GM19193 (cell line): ENCODE data around the gene GSTM2.

Source experiments
- POLR2A ChIP-seq: IDR thresholded peaks from 4 replicates; pipeline ENCODE4 v1.6.1; 2011; ENCODE audit not compliant: insufficient read depth, insufficient read length; ENCODE audit errors: extremely low read depth

GSTM2 gene

GRCh38 chr1:109719337-109719837 is 51.5 kb downstream of the GSTM2 start:
- TF ChIP-seq POLR2A = no peak

GRCh38 chr1:109721042-109721441 is 53.2 kb downstream of the GSTM2 start:
- TF ChIP-seq POLR2A = no peak

DNA sequence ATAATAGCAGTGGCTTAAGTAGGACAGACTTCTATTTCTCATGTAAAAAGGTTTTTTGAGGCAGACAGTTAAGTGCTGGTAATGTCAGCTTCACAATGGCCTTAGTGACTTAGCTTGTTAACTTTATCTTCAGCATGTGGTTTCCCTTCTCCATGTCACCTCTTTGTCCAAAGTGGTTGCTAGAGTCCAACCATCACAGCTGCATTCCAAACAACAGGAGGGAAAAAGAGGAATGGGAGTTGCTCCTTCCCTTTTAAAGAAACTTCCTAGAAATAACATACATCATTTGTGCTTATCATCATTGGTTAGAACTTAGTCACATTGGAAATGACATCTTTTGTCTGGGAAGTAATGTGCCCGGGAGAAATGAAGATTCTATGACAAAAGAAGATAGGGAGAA is 54.1 kb downstream of the GSTM2 start:
- no peak for TF ChIP-seq POLR2A

GRCh38 chr1:109722908-109723691 is 55.2 kb downstream of the GSTM2 start:
- TF ChIP-seq POLR2A = no peak
